ENCODE measurements around the gene SYT17.
A peak's percentile ranks its signal among the peaks of the same experiment; 100 is the strongest.

Gene SYT17

GRCh38 chr16:19307587-19308241 lies 139.7 kb downstream of the SYT17 start:
- Histone ChIP-seq H3K9me3 (replicated peaks in 1 of 11) (no peaks in the 10 kb centered on the region), H3K4me1 (peaks cover 0 to 41% (median 0%) of the 10 kb centered on the region in 10 experiments; a peak in 7 of 20 replicates), H3K9ac (no peak overlapping the region), H3K36me3 (peaks cover 0 to 3% (median 0%) of the 10 kb centered on the region in 11 experiments; a peak in 1 of 22 replicates), H3K4me2 (peak overlapping the region in 2 of 11 experiments; percentile 10 to 50; a peak in 4 of 22 replicates), H4K20me1 (no peaks in the 10 kb centered on the region), H3K4me3 (peak overlapping the region in 2 of 10 experiments; percentile 30 to 43; a peak in 2 of 20 replicates), H3K27me3 (no peaks in the 10 kb centered on the region), H3K27ac (no peak overlapping the region)
- TF ChIP-seq Cebpa-rat (IDR thresholded peaks at IDR 0.05), result no peak

- no peak overlapping the region for H3K9ac ChIP-seq
- no peaks in the 10 kb centered on the region for H3K27me3 ChIP-seq
- H3K4me1 ChIP-seq, result peaks cover 0 to 41% (median 0%) of the 10 kb centered on the region in 10 experiments; a peak in 7 of 20 replicates
- TF ChIP-seq Cebpa-rat (IDR thresholded peaks at IDR 0.05), result no peak
- H3K4me3 ChIP-seq, result no peak overlapping the region
- H3K9me3 ChIP-seq (replicated peaks in 1 of 11), result no peaks in the 10 kb centered on the region
- H3K4me2 ChIP-seq, result peak overlapping the region in 1 of 11 experiments; percentile 50; a peak in 1 of 22 replicates
- no peak overlapping the region for H3K27ac ChIP-seq
- H4K20me1 ChIP-seq, result no peaks in the 10 kb centered on the region
- peaks cover 0 to 3% (median 0%) of the 10 kb centered on the region in 11 experiments; a peak in 1 of 22 replicates for H3K36me3 ChIP-seq
Observed at GRCh38 chr16:19308392-19308791, 140.4 kb downstream of the SYT17 start.

- H3K4me3 ChIP-seq, result no peak overlapping the region
- no peaks in the 10 kb centered on the region for H4K20me1 ChIP-seq
- peaks cover 0 to 35% (median 0%) of the 10 kb centered on the region in 10 experiments; a peak in 7 of 20 replicates for H3K4me1 ChIP-seq
- no peak overlapping the region for H3K9ac ChIP-seq
- no peak for TF ChIP-seq Cebpa-rat (IDR thresholded peaks at IDR 0.05)
- H3K4me2 ChIP-seq, result no peak overlapping the region
- peaks cover 0 to 3% (median 0%) of the 10 kb centered on the region in 11 experiments; a peak in 1 of 22 replicates for H3K36me3 ChIP-seq
- H3K27ac ChIP-seq, result no peak overlapping the region
- no peaks in the 10 kb centered on the region for H3K27me3 ChIP-seq
- no peaks in the 10 kb centered on the region for H3K9me3 ChIP-seq (replicated peaks in 1 of 11)
Observed at GRCh38 chr16:19309178-19309577, 141.1 kb downstream of the SYT17 start.

GRCh38 chr16:19314718-19315425 lies 146.8 kb downstream of the SYT17 start:
- no peak for TF ChIP-seq Cebpa-rat (IDR thresholded peaks at IDR 0.05)
- H3K9me3 ChIP-seq (replicated peaks in 1 of 11), result no peaks in the 10 kb centered on the region
- no peaks in the 10 kb centered on the region for H3K27me3 ChIP-seq
- no peak overlapping the region for H3K27ac ChIP-seq
- H3K4me1 ChIP-seq, result peaks cover 0 to 4% (median 0%) of the 10 kb centered on the region in 10 experiments; a peak in 1 of 20 replicates
- no peak overlapping the region for H3K4me3 ChIP-seq
- no peak overlapping the region for H3K4me2 ChIP-seq
- H3K36me3 ChIP-seq, result peaks cover 0 to 3% (median 0%) of the 10 kb centered on the region in 11 experiments; a peak in 1 of 22 replicates
- no peaks in the 10 kb centered on the region for H4K20me1 ChIP-seq
- H3K9ac ChIP-seq, result no peak overlapping the region

GRCh38 chr16:19315889-19316433 lies 147.9 kb downstream of the SYT17 start:
- Histone ChIP-seq H3K9ac (no peak overlapping the region), H3K9me3 (replicated peaks in 1 of 11) (no peaks in the 10 kb centered on the region), H4K20me1 (no peaks in the 10 kb centered on the region), H3K4me3 (no peak overlapping the region), H3K27me3 (no peaks in the 10 kb centered on the region), H3K36me3 (no peaks in the 10 kb centered on the region), H3K4me2 (peak overlapping the region in 1 of 11 experiments; percentile 30; a peak in 2 of 22 replicates), H3K4me1 (peaks cover 0 to 4% (median 0%) of the 10 kb centered on the region in 10 experiments; a peak in 1 of 20 replicates), H3K27ac (no peak overlapping the region)
- TF ChIP-seq Cebpa-rat (IDR thresholded peaks at IDR 0.05), result no peak

GRCh38 chr16:19316846-19317245 lies 148.8 kb downstream of the SYT17 start:
- no peak for TF ChIP-seq Cebpa-rat (IDR thresholded peaks at IDR 0.05)
- Histone ChIP-seq H3K4me3 (no peak overlapping the region), H3K27me3 (no peaks in the 10 kb centered on the region)

More at GRCh38 chr16:19316846-19317245, 148.8 kb downstream of the SYT17 start:
- Histone ChIP-seq H3K27ac (no peak overlapping the region), H3K36me3 (no peaks in the 10 kb centered on the region), H3K4me2 (no peak overlapping the region), H3K9ac (no peak overlapping the region), H3K4me1 (peaks cover 0 to 4% (median 0%) of the 10 kb centered on the region in 10 experiments; a peak in 1 of 20 replicates), H4K20me1 (no peaks in the 10 kb centered on the region), H3K9me3 (replicated peaks in 1 of 11) (no peaks in the 10 kb centered on the region)
